ENCODE data around the gene MAST3. TPM values are rescaled to one million over a fixed set of nuclear protein-coding genes. Genes with fewer than 3 reads are reported as not detected.

MAST3 gene
- total RNA-seq, 1 experiment from 2014 or later, result 10.4 TPM

GRCh38 chr19:18149596-18149975 is 52.0 kb downstream of the MAST3 start:
- Histone ChIP-seq H4K8ac (replicated peaks; ENCODE audit: insufficient read length, low read depth, low read length) (no peak overlapping the region), H2BK12ac (ENCODE audit: insufficient read length, low read depth, low read length) (no peak overlapping the region), H4K91ac (ENCODE audit: insufficient read length, low read depth, low read length) (no peak overlapping the region), H3K4me2 (ENCODE audit: insufficient read depth, insufficient read length, low read length) (no peak overlapping the region), H3K4ac (ENCODE audit: low read depth, low read length) (no peak overlapping the region), H3K9me3 (ENCODE audit: control insufficient read depth, low read depth, low read length) (no peaks in the 10 kb centered on the region), H3K23me2 (ENCODE audit: insufficient read length, low read depth, low read length, poor library complexity, severe bottlenecking) (peaks cover 8% of the 10 kb centered on the region), H3K23ac (ENCODE audit: insufficient read length, low read depth, low read length) (no peak overlapping the region), H3T11ph (ENCODE audit: low read length) (no peak overlapping the region), H2BK20ac (ENCODE audit: low read depth, low read length, poor library complexity, severe bottlenecking) (no peak overlapping the region), H2BK5ac (ENCODE audit: insufficient read length, low read length) (no peak overlapping the region), H3K27me3 (ENCODE audit: insufficient read depth, low read length) (no peaks in the 10 kb centered on the region), H3K79me1 (ENCODE audit: insufficient read depth, low read depth, low read length, poor library complexity, severe bottlenecking) (no peaks in the 10 kb centered on the region), H3K79me2 (ENCODE audit: insufficient read depth, low read length) (no peaks in the 10 kb centered on the region), H3K18ac (ENCODE audit: insufficient read length, low read depth, low read length) (no peak overlapping the region), H3K56ac (ENCODE audit: insufficient read length, low read depth, low read length) (no peak overlapping the region), H4K20me1 (ENCODE audit: control insufficient read depth, insufficient read depth, insufficient read length) (no peaks in the 10 kb centered on the region), H3K4me1 (ENCODE audit: insufficient read depth, low read length) (no peaks in the 10 kb centered on the region), H4K5ac (ENCODE audit: insufficient read length, low read depth, low read length) (no peak overlapping the region), H2AK5ac (ENCODE audit: insufficient read length, low read length) (no peak overlapping the region), H2BK15ac (ENCODE audit: low read depth, low read length) (no peak overlapping the region), H3K9ac (ENCODE audit: extremely low read depth, insufficient read length, low read length) (no peak overlapping the region), H3K27ac (ENCODE audit: insufficient read length, low read depth, low read length) (no peak overlapping the region), H2BK120ac (ENCODE audit: low read depth, low read length, poor library complexity, severe bottlenecking) (no peak overlapping the region), H3K14ac (ENCODE audit: insufficient read depth, low read length) (no peak overlapping the region), H2AFZ (ENCODE audit: low read length) (no peak overlapping the region)
- WGBS (ENCODE audit: extremely low coverage, insufficient read length, low lambda C conversion rate), result no CpG with 5 or more reads among the region's 16 CpGs
- Mint-ChIP-seq H3K27ac (no peak overlapping the region), H3K27me3 (ENCODE audit: low read depth) (no peaks in the 10 kb centered on the region; the same call in 1 of the 2 replicates), H3K9me3 (no peaks in the 10 kb centered on the region), H3K4me3 (no peak overlapping the region), H3K36me3 (ENCODE audit: insufficient read depth in 1 of 3, low read depth in 3 of 3) (peaks cover 19 to 26% (median 24%) of the 10 kb centered on the region in 3 experiments; a peak in 6 of 7 replicates), H3K4me1 (peaks cover 10 to 21% of the 10 kb centered on the region in 2 experiments)
- DNase-seq, result no peak
- no peak for TF ChIP-seq CTCF (conservative IDR thresholded peaks at IDR 0.05)

All from H9 (cell line).